HG03457 (cell line): ENCODE results near the gene PTGDR.
A peak's percentile ranks its signal among the peaks of the same experiment; 100 is the strongest.

Experiments used
- ATAC-seq: cut with Tn5 transposase; IDR thresholded peaks from one replicate; pipeline ENCODE4 v1.9.1; 2021; ENCODE audit warnings: moderate number of reproducible peaks; ENCODE audit not compliant: unreplicated experiment

PTGDR gene

GRCh38 chr14:52307376-52307775 is 39.9 kb downstream of the PTGDR start:
- ATAC-seq = no peak

- ATAC-seq = no peak
These were observed 40.4 kb downstream of the PTGDR start for GRCh38 chr14:52307905-52308304.

DNA sequence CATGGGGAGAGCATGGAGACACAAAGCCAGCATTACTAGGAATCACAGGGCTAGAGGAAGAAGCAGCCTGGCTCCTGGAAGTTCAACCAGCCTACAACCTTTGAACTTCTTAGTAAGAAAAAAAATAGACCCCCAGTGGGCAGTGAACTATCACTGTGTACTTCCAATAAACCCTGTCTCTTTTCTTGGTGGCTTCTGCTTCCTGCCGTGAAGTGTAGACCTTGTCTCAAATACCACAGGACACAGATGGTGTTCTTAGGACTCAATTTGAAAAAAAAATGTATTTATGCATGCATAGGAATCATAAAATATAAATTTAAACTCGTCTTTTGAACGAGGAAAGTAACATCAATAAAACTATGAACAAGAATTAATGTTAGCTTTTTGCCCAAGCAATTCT is 43.0 kb downstream of the PTGDR start:
- ATAC-seq = no peak

DNA sequence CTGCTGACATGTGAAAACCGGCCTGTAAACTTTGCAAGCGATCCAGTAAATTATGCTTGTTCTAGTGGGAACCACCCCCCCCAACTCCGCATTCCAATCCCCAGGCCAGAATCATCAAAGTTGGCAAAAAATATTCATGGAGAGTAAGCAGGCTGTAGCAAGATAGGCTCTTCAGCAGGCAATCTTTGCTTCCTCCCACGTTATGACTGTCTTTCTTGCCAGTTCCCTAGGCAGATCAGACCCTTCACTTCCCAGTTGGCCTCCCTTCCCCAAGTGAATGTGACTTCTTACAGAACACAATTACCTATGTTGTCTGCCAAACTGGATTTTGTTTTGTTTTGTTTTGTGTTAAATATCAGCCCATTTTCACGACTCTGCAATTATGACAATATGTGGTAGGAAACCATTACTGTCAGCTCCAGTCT is 45.4 kb downstream of the PTGDR start:
- ATAC-seq = no peak

DNA sequence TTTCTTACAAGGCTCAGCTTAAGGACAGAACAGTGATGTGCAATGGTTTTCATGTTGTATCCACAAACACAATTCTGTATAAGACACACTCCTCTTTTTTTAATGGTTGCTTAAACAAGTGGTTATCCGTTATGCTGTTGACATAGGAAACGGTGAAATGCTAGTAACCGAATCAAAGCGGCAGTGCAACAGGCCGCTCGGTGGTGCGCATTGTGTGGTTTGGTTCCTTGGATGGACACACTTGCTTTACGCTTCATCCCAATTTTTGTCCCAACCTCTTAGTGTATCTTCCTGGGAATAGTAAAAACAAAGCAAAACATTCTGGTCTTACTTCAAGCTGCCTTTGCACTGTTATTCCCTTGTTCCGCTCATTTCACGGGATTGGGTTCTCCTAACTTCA is 46.0 kb downstream of the PTGDR start:
- ATAC-seq = no peak

DNA sequence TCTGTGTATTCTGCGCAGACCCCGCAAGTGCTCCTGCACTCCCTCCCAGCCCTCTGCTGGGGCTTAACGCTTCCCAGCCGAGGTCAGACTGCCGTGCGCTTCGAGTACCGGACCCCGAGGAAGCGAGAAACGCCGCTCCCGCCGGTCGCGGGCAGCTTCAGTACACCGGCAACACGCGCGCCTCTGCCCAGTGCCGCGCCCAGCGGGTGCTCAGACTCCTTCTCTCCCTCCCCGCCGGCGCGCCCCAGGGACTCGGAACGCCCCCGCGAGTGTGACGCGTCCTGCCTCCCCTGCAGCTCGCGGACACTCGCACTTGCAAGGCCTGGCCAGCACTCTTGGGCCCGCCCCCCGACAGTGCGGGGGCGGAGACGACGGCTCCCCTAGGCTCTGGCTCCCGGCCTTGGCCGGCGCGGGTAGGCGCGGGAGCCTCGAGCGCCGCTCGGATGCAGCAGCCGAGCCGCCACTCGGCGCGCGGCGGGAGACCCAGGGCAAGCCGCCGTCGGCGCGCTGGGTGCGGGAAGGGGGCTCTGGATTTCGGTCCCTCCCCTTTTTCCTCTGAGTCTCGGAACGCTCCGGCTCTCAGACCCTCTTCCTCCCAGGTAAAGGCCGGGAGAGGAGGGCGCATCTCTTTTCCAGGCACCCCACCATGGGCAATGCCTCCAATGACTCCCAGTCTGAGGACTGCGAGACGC is 46.6 kb downstream of the PTGDR start, which contains the start of gene PTGER2:
PTGER2 (plus strand) TSS at position 410 of the 692 bp plus-strand sequence; CDS start at position 647, 237 bp downstream.
- peak; percentile 46 for ATAC-seq

DNA sequence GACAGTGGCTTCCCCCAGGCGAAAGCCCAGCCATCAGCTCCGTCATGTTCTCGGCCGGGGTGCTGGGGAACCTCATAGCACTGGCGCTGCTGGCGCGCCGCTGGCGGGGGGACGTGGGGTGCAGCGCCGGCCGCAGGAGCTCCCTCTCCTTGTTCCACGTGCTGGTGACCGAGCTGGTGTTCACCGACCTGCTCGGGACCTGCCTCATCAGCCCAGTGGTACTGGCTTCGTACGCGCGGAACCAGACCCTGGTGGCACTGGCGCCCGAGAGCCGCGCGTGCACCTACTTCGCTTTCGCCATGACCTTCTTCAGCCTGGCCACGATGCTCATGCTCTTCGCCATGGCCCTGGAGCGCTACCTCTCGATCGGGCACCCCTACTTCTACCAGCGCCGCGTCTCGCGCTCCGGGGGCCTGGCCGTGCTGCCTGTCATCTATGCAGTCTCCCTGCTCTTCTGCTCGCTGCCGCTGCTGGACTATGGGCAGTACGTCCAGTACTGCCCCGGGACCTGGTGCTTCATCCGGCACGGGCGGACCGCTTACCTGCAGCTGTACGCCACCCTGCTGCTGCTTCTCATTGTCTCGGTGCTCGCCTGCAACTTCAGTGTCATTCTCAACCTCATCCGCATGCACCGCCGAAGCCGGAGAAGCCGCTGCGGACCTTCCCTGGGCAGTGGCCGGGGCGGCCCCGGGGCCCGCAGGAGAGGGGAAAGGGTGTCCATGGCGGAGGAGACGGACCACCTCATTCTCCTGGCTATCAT is 47.3 kb downstream of the PTGDR start:
- ATAC-seq = no peak

- ATAC-seq = no peak
These were observed 47.8 kb downstream of the PTGDR start for GRCh38 chr14:52315355-52315718.

GRCh38 chr14:52318062-52318461 is 50.6 kb downstream of the PTGDR start:
- no peak for ATAC-seq

DNA sequence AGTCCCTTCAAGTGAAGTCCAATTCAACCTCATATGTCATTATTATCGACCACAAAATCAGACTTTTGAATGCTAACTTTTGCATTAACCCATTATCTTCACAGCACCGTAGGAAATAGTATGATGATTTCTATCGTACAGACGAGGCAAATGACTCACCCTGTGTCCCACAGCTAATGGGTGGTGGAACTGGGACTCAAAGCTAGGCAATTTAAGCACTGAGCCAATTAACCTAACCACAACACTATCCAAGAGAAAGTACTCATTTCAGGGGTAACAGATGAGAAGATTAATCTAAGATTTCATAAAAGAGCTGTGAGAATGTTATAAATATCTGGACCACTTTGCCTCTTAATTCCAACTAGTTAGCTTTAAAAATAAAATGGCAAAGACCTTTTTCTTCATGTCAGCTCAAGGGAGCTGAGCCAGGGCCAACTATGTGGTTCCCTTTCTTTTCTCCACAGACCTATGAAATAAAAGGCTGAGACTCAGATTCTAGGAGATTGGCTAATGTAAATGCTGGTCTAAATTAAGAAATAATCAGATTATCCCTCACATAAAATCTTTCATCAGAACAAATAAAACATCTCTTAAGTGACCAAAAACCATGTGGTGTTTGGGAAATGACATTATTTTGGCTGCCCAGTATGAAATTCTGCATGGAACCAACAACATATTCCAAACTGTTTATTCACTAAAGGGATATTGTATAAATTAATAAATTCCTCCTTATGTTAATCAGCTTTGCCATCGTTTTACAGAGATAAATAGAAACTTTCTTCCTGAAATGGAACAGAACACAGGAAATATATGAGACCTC is 51.5 kb downstream of the PTGDR start:
- ATAC-seq = no peak

- ATAC-seq = no peak
These were observed 52.4 kb downstream of the PTGDR start for GRCh38 chr14:52319919-52320318.

- peak; percentile 89 for ATAC-seq
These were observed 57.6 kb downstream of the PTGDR start for GRCh38 chr14:52325126-52325525.

- no peak for ATAC-seq
These were observed 58.1 kb downstream of the PTGDR start for GRCh38 chr14:52325630-52326029.
